Central memory CD4-positive, alpha-beta T cell (primary cell): ENCODE measurements around the gene KIF15.
"Not testable (repeated sequence)": the region's sequence is repeated elsewhere in the genome, so short reads cannot be mapped to it uniquely, and the experiment has no call there.

Source experiments
- DNase-seq: peaks from one replicate; pipeline ENCODE4 v3.0.0; 2022
- total RNA-seq, 3 experiments: gene quantifications; one replicate each; lab custom pipeline; 2026; lab: John Stamatoyannopoulos, UW

Gene KIF15, protein sequence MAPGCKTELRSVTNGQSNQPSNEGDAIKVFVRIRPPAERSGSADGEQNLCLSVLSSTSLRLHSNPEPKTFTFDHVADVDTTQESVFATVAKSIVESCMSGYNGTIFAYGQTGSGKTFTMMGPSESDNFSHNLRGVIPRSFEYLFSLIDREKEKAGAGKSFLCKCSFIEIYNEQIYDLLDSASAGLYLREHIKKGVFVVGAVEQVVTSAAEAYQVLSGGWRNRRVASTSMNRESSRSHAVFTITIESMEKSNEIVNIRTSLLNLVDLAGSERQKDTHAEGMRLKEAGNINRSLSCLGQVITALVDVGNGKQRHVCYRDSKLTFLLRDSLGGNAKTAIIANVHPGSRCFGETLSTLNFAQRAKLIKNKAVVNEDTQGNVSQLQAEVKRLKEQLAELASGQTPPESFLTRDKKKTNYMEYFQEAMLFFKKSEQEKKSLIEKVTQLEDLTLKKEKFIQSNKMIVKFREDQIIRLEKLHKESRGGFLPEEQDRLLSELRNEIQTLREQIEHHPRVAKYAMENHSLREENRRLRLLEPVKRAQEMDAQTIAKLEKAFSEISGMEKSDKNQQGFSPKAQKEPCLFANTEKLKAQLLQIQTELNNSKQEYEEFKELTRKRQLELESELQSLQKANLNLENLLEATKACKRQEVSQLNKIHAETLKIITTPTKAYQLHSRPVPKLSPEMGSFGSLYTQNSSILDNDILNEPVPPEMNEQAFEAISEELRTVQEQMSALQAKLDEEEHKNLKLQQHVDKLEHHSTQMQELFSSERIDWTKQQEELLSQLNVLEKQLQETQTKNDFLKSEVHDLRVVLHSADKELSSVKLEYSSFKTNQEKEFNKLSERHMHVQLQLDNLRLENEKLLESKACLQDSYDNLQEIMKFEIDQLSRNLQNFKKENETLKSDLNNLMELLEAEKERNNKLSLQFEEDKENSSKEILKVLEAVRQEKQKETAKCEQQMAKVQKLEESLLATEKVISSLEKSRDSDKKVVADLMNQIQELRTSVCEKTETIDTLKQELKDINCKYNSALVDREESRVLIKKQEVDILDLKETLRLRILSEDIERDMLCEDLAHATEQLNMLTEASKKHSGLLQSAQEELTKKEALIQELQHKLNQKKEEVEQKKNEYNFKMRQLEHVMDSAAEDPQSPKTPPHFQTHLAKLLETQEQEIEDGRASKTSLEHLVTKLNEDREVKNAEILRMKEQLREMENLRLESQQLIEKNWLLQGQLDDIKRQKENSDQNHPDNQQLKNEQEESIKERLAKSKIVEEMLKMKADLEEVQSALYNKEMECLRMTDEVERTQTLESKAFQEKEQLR (N-terminal part only)
- total RNA-seq, result 1.0 to 6.1 (median 5.8) reads per million in 3 experiments

DNA sequence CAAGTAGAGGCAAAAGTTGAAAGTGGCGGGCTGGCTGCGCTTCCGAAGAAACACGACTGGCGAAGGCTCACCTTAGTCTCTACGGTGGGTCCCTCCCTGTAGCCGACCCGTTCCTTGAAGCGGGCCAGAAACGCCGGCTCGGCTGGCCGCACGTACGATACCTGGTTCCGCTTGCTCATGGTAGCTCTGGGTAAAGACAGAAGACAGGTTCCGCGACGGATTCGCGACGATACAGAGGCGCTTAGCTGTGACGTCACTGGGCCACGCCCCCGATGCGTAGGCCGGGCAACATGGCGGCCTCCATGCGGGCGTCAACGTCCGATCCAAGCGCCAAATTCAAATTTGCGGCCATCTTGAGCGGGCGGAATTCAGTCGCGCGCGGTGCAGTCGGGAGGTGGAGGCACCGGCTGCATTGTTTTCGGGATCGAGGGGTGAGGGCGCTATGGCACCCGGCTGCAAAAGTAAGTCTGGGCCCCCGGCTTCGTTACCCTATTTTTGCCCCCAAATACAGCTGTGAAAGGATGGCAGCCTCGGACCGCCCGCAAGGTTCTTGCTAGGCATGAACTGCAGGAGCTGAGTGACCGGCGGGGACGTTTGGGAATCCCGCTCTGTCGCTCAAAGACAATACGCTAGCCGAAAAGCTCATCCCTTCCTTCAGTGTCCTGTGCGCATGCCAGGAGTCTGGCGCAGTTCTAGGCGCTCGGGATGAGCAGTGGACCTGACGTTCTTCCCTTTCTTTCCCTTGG is at the start of gene KIF15, which contains the start of gene KIAA1143:
KIF15 (plus strand) TSS at position 371 of the 746 bp plus-strand sequence; CDS start at position 443, 72 bp downstream.
KIAA1143 (minus strand) TSS at position 196 of the 746 bp plus-strand sequence; CDS start at position 179, 17 bp downstream.
- DNase-seq, result peak; percentile 95

DNA sequence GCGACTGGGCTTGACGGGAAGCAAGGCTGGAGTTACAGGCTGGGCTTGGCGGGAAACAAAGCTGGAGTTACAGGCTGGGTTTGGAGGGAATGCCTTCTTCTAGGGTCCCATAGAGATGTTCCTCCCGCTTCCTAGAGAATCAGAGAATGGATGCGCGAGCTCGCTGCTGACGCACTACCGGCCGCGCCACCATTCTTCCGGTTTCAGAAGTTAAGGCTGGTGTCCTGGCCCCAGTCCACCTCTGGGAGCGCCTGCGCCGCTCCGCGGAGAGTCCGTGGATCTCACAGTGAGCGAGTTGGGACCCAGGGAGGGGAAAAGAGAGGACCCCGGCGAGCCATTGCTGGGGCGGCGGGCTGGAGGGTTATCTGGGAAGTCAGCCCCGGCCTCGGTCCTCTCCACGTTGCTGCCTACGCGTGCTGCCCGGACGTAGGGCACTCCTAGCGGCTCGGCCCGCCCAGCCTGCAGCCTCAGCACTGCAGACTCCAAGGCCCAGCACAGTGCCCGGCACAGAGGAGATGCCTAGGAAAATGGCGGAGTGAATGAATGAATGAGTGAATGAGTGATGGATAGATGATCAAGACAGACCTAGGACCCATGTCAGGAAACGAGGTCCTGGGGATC is 49.0 kb upstream of the KIF15 start, which contains the start of gene ZNF502:
ZNF502 (plus strand) TSS at position 206 of the 621 bp plus-strand sequence. CDS start 7,602 bp downstream, outside the sequence.
- peak; percentile 31 for DNase-seq

DNA sequence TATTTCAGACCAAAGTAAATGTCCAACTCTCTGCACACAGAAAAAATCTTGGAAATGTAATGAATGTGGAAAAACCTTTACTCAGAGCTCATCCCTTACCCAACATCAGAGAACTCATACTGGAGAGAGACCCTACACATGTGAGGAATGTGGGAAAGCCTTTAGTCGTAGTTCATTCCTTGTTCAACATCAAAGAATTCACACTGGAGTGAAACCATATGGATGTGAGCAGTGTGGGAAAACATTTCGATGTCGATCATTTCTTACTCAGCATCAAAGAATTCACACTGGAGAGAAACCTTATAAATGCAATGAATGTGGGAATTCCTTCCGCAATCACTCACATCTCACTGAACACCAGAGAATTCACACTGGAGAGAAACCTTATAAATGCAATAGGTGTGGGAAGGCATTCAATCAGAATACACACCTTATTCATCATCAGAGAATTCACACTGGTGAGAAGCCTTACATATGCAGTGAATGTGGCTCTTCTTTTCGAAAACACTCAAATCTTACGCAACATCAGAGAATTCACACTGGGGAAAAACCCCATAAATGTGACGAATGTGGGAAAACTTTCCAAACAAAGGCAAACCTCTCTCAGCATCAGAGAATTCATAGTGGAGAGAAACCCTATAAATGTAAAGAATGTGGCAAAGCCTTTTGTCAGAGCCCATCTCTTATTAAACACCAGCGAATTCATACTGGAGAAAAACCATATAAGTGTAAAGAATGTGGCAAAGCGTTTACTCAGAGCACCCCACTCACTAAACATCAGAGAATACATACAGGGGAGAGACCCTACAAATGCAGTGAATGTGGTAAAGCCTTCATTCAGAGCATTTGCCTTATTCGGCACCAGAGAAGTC is 40.1 kb upstream of the KIF15 start:
- DNase-seq, result no peak

DNA sequence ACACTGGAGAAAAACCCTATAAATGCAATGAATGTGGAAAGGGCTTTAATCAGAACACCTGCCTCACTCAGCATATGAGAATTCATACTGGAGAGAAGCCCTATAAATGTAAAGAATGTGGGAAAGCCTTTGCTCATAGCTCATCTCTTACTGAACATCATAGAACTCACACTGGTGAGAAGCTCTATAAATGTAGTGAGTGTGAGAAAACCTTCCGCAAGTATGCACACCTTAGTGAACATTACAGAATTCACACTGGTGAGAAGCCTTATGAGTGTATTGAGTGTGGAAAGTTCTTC is 39.5 kb upstream of the KIF15 start:
- no peak for DNase-seq

DNA sequence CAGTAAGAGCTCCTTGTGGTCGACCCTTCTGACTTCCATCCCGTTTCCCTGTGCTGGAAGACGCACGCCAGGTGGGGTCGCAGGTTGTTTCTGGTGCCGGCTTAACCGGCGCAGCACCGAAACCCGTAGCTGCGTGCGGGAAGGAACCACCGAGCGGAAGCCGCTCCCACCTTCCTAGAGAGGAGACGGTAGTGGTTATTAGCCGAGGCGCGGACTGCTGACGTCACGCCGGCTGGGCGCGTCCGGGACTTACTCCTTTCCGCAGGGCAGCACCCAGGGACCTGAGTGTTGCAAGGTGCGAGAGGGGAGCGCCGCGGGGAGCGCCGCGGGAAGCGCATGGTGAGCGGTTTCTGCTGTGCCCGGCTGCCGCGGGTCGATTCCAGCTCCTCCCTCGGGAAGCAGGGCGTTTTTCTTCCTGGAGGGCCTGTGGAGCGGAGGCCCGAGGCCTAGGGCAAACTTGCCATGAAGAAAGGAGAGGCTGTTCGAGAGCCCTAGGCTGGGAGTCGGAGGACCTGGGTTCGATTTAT is 32.1 kb upstream of the KIF15 start, which contains the start of gene ZNF501:
ZNF501 (plus strand) TSS at position 252 of the 527 bp plus-strand sequence. CDS start 4,787 bp downstream, outside the sequence.
- peak; percentile 80 for DNase-seq

DNA sequence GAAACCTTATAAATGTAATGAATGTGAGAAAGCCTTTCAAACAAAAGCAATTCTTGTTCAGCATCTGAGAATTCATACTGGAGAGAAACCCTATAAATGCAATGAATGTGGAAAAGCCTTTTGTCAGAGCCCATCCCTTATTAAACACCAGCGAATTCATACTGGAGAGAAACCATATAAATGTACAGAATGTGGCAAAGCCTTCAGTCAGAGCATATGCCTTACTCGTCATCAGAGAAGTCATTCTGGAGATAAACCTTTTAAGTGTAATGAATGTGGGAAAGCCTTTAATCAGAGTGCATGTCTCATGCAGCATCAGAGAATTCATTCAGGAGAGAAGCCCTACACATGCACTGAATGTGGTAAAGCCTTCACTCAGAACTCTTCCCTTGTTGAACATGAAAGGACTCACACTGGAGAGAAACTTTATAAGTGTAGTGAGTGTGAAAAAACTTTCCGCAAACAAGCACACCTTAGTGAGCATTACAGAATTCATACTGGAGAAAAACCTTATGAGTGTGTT is 26.9 kb upstream of the KIF15 start:
- DNase-seq, result no peak

DNA sequence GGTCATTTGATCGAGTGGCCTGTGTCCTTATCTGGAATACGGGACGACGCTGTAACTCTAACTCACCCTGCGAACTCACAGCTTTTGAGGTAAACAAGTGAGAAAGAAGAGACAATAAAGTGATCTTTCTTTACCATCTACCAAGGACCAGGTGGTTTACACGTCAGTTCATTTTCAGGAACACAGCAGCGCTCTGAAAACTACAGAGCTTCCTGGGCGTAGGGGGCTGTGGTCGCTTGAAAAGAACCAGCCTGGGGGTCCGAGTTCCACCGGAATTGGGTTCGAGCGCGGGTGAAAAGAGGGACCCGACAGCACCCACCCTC is 532 bp upstream of the KIF15 start:
- no peak for DNase-seq

DNA sequence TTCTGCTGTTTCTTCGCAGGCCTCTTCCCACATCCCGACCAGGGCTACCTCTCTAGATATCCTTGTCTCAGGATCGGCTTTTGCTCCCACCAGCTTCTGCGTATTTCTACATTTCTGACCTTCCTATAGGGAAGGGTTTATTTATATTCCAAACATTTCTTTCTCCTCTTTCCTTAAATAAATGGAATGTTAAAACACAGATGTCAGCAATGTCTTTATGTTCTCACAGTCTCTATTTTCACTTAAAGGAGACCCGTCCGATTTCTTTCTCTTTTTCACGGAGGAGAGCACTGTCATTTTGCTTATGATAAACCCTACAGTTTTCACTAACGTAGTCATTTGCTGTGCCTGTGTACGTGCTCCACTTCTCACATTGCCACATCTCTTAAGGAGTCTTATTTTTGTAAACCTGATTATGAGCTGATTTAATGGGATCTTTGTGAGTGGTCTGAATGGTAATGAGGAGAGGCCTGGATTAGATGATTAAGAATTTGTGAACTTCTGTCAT is 630 bp downstream of the KIF15 start:
- no peak for DNase-seq

DNA sequence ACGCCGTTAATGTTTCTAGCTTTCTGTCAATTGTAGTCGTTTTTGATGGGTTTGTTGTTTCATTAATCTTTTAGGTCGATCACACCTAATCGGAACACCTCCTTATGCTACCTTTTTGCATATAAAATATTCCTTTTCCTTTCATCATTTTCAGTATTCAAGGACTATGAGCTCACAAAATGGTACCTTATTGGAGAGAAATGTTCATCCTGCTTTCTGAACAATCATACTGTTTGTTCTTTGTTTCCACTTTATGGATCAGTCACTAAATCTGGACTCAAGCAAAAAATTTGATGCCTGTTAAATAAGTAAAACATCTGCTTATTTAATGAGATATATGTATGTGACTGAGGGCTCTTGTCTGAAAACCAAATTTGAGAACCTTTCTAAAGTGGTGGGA is 1.1 kb downstream of the KIF15 start:
- DNase-seq, result no peak

DNA sequence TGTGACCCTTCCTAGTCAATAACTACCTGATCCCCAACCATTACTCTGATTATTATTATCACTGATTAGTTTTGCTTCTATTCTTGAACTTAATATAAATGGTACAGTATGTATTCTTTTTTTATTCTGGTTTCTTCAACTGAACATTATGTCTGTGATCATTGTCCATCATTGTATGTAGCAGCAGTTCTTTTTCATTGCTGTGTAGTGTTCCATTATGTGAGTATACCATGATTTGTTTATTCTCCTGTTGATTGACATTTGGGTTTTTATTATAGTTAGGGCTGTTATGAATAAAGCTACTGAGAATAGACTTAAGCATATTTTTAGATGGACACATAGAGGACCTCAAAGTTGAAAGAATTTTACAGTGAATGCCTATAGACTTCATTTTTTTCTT is 2.7 kb downstream of the KIF15 start:
- DNase-seq, result no peak

DNA sequence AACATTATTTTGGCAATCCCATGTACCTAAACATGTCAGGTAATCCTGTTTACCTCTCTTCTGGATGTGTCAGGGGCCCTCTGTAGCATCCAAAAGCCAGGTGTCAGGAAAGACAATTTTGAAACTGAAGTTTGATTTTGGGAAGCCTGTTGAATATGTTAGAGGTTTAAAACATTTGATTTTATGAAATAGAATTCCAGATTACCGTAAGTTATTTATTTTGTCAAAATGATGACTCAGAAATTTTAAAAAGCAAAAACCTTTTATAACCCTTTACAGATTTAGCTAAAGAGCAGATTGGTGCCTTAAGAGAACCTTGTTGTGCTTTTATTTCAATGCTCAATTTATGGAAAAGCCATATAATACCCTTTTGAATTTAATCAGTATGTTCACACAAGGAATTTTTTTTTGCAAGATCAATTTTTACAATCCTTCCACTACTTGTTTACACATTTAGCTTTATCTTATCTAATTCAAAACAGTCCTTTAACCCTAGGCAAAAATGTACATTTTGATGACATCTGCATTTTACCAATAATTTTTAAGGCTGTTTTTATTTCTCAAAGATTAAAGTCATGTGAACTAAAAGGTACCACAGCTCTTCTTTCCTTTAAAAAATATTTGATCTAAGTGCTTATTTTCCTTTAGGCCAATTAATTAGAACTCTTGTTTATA is 10.0 kb downstream of the KIF15 start:
- no peak for DNase-seq

DNA sequence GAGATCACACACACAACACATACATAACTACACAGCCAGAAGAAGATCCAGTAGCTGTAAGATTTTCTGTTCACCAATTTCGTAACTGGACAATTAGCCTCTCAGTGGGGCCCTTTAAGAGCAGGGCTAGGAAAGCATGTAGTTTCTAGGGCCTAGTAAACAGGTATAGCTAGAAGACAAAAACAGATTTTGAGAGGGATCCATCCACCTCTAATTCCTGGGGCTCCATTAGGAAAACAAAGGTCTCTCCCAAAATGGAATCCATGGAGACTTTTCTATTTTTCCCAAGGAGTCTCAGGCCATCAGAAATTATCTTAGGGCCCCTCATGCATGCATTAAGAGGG is 10.5 kb downstream of the KIF15 start:
- no peak for DNase-seq

DNA sequence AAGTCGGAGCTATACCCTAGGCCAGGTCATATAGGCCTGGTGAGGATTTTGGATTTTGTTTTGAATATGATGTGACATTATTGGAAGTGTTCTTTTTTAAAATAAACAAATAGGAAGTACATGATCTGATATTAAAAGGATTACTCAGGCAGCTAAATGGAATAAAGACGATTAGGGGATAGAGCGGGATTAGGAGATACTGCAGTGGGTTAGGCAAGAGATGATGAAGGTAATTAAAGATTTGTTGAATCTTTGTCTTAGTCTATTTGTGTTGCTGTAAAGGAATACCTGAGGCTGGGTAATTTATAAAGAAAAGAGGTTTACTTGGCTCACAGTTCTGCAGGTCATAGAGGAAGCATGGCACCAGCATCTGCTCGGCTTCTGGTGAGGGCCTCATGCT is 21.3 kb downstream of the KIF15 start:
- DNase-seq, result no peak

DNA sequence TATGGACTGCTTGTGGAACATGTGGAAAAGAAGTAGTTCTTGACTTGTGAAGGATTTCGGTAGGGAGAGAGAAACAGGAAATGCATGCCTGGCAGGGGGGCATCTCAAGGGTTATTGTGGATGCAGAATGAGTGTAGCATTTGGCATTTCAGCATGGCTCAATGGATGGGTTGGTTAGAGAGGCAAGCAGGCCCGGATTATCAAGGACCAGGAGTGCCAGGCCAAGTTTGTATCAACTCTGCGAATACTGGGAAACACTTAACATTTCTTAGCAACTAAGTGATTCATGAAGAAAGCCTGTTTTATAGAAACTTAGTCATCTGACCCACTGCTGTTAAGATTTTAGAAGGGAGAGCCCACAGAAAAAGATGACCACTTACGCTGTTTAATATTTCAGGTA is 33.6 kb downstream of the KIF15 start:
- no peak for DNase-seq

DNA sequence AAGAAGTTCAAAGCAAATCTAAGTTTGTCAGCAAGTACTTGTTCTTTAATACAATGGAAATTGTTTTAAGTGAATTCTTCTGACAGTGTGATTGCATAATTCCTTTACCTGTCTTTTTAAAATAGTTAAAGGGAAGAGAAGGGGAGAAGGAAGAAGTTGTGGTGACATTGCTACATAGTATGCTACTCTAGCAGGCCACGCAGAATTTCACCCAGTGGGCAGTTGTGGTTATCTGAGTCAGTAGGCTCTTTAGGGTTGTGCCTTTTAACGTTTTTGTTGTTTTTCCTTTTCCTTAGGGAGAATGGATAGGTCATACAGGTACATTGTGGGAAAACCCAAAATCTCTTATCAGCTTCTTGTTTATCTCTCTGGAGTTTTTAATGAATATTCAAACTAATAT is 40.4 kb downstream of the KIF15 start:
- DNase-seq, result no peak

DNA sequence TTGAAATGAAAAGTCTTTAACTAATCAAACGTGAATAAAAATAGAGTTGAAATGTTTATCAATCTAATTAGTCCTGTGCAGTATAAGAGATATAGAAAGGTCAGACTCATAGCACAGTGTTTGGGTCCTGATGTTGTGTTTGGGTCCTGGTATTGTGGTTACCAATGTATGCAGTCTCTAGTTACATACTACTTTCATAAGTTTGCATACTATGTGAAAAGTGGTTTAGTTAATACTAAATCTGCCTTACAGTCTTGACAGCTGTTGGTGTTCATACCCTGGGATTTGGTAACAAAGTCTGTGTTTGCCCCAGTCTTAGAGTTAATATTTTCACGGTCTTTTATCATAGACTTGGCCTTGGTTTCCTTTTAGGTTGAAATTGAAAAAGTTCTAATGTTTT is 41.7 kb downstream of the KIF15 start:
- no peak for DNase-seq

DNA sequence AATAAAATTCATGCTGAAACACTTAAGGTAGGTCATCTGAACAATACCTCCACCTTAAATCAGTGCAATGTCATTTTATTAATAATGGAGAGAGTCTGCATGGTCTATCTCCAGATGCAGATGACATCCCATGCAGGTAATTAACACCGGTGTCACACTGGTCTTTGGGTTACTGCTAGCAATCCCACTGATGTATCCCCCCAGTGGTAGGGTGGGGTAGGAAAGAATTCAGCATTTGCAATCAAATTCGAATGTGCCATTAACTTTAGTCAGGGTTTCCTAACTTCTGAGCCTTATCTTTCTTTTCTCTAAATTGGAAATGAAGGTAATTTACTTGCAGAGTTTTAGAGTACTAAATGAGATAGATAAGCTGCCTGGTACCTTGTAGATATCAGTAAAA is 44.4 kb downstream of the KIF15 start:
- DNase-seq, result no peak

DNA sequence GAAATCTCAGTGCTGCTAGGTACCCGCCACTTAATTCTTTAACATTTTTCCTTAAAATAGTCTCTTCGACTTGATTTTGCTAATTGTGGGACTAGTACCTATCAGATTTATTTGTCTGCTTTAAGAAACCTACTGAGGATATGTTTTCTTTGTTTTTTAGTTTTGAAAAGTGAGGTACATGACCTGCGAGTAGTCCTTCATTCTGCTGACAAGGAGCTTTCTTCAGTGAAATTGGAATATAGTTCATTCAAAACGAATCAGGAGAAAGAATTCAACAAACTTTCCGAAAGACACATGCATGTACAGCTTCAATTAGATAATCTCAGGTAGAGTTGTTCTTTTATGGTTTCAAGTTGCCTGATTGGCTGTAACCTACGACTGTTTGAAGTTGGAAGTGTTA is 53.2 kb downstream of the KIF15 start:
- DNase-seq, result no peak

DNA sequence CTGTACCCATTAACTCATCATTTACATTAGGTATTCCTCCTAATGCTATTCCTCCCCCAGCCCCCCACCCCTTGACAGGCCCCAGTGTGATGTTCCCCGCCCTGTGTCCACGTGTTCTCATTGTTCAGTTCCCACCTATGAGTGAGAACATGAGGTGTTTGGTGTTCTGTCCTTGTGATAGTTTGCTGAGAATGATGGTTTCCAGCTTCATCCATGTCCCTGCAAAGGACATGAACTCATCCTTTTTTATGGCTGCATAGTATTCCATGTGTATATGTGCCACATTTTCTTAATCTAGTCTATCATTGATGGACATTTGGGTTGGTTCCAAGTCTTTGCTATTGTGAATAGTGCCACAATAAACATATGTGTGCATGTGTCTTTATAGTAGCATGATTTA is 54.7 kb downstream of the KIF15 start:
- not testable (repeated sequence) for DNase-seq
